Testis (tissue), 2 donors: ENCODE results near the gene SYT8.

Source experiments
- POLR2A ChIP-seq: fragments of 450-650 bp; IDR thresholded peaks from one replicate; pipeline ENCODE4 v1.6.1; 2017; ENCODE audit warnings: antibody characterized with exemption, mild to moderate bottlenecking, moderate library complexity
- TF ChIP-seq, protein P1 (sequence below), 3 experiments: fragments of 450-650 bp in 2 of 3; fragments of 200-600 bp in 1 of 3; sonication (generic) in 1 of 3; IDR thresholded peaks; one replicate each; pipeline ENCODE4 v1.5.1; 2016 to 2019; ENCODE audit warnings: antibody characterized with exemption in 3 of 3, mild to moderate bottlenecking in 2 of 3, moderate library complexity in 1 of 3

DNA sequence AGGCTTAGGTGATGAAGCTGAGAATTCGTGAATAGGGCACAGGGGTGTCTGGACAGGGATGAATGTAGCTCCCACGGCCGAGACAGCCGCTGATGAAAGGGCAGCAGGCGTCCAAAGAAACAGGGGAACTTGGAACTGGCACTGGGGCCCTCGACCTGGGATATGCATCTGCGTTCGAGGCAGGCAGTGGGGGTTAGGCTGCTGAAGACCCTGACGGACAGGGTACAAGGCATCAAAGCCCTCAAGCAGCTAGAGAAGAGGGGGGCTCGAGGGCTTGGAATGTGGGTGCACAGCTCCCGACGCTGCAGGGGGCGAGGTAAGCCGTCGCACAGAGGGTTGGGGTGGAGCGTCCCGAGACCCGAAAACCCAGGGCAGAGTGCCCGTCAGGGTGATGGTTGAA lies 6.9 kb upstream of the SYT8 start:
- TF ChIP-seq POLR2A, result no peak
- TF ChIP-seq, protein P1, sequence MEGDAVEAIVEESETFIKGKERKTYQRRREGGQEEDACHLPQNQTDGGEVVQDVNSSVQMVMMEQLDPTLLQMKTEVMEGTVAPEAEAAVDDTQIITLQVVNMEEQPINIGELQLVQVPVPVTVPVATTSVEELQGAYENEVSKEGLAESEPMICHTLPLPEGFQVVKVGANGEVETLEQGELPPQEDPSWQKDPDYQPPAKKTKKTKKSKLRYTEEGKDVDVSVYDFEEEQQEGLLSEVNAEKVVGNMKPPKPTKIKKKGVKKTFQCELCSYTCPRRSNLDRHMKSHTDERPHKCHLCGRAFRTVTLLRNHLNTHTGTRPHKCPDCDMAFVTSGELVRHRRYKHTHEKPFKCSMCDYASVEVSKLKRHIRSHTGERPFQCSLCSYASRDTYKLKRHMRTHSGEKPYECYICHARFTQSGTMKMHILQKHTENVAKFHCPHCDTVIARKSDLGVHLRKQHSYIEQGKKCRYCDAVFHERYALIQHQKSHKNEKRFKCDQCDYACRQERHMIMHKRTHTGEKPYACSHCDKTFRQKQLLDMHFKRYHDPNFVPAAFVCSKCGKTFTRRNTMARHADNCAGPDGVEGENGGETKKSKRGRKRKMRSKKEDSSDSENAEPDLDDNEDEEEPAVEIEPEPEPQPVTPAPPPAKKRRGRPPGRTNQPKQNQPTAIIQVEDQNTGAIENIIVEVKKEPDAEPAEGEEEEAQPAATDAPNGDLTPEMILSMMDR (IDR thresholded peaks at IDR 0.05), result no peak
